KOPT-K1 (cell line): ENCODE results near the gene HUNK.
"Not testable (repeated sequence)": the region's sequence is repeated elsewhere in the genome, so short reads cannot be mapped to it uniquely, and the experiment has no call there.

Experiments used
- H3K27ac ChIP-seq: fragments of 200-600 bp; sonication (generic); 2 replicates; pipeline ENCODE4 v1.5.1; 2016; ENCODE audit warnings: antibody characterized with exemption, mild to moderate bottlenecking, low read depth, low read length; ENCODE audit not compliant: poor library complexity, severe bottlenecking
- H3K36me3 ChIP-seq: fragments of 200-600 bp; sonication (generic); 2 replicates; pipeline ENCODE4 v1.5.1; 2017; ENCODE audit warnings: antibody characterized with exemption, mild to moderate bottlenecking, low read length, moderate library complexity; ENCODE audit not compliant: insufficient read depth
- H3K9me3 ChIP-seq: fragments of 200-600 bp; sonication (generic); 2 replicates; pipeline ENCODE4 v1.5.1; 2017; ENCODE audit warnings: antibody characterized with exemption, low read length, mild to moderate bottlenecking; ENCODE audit not compliant: insufficient read depth, poor library complexity, severe bottlenecking

Gene HUNK

GRCh38 chr21:31938330-31939301, 65.8 kb downstream of the HUNK start:
- Histone ChIP-seq H3K27ac (no peak overlapping the region), H3K36me3 (no peaks in the 10 kb centered on the region), H3K9me3 (no peaks in the 10 kb centered on the region)

GRCh38 chr21:31941694-31942093, 68.9 kb downstream of the HUNK start:
- Histone ChIP-seq H3K9me3 (no peaks in the 10 kb centered on the region), H3K36me3 (no peaks in the 10 kb centered on the region), H3K27ac (no peak overlapping the region)

- no peaks in the 10 kb centered on the region for H3K9me3 ChIP-seq
- no peak overlapping the region for H3K27ac ChIP-seq
- H3K36me3 ChIP-seq = no peaks in the 10 kb centered on the region
Observed at GRCh38 chr21:31943561-31943960, 70.7 kb downstream of the HUNK start.

- Histone ChIP-seq H3K9me3 (no peaks in the 10 kb centered on the region), H3K27ac (no peak overlapping the region), H3K36me3 (no peaks in the 10 kb centered on the region)
Observed at GRCh38 chr21:31945141-31945540, 72.3 kb downstream of the HUNK start.

GRCh38 chr21:31945546-31945945, 72.7 kb downstream of the HUNK start:
- Histone ChIP-seq H3K27ac (no peak overlapping the region), H3K9me3 (no peaks in the 10 kb centered on the region), H3K36me3 (no peaks in the 10 kb centered on the region)

GRCh38 chr21:31946231-31946630, 73.4 kb downstream of the HUNK start:
- Histone ChIP-seq H3K9me3 (no peaks in the 10 kb centered on the region), H3K36me3 (no peaks in the 10 kb centered on the region), H3K27ac (no peak overlapping the region)

GRCh38 chr21:31946876-31947550, 74.2 kb downstream of the HUNK start:
- H3K36me3 ChIP-seq, H3K27ac ChIP-seq, H3K9me3 ChIP-seq: not testable (repeated sequence)

GRCh38 chr21:31948676-31949075, 75.9 kb downstream of the HUNK start:
- Histone ChIP-seq H3K36me3 (no peaks in the 10 kb centered on the region), H3K27ac (no peak overlapping the region)

GRCh38 chr21:31952828-31953227, 80.0 kb downstream of the HUNK start:
- H3K36me3 ChIP-seq = no peaks in the 10 kb centered on the region
- H3K9me3 ChIP-seq = no peaks in the 10 kb centered on the region
- H3K27ac ChIP-seq = no peak overlapping the region

More at GRCh38 chr21:31948676-31949075, 75.9 kb downstream of the HUNK start:
- H3K9me3 ChIP-seq = no peaks in the 10 kb centered on the region

- Histone ChIP-seq H3K27ac (no peak overlapping the region), H3K36me3 (no peaks in the 10 kb centered on the region), H3K9me3 (no peaks in the 10 kb centered on the region)
Observed at GRCh38 chr21:31957631-31958030, 84.8 kb downstream of the HUNK start.

GRCh38 chr21:31959881-31960280, 87.1 kb downstream of the HUNK start:
- no peaks in the 10 kb centered on the region for H3K36me3 ChIP-seq

GRCh38 chr21:31961027-31961426, 88.2 kb downstream of the HUNK start:
- Histone ChIP-seq H3K36me3 (no peaks in the 10 kb centered on the region), H3K27ac (no peak overlapping the region), H3K9me3 (no peaks in the 10 kb centered on the region)

More at GRCh38 chr21:31959881-31960280, 87.1 kb downstream of the HUNK start:
- Histone ChIP-seq H3K9me3 (no peaks in the 10 kb centered on the region), H3K27ac (no peak overlapping the region)

GRCh38 chr21:31961704-31962103, 88.9 kb downstream of the HUNK start:
- Histone ChIP-seq H3K36me3 (no peaks in the 10 kb centered on the region), H3K9me3 (no peaks in the 10 kb centered on the region), H3K27ac (no peak overlapping the region)

GRCh38 chr21:31964692-31965091, 91.9 kb downstream of the HUNK start:
- Histone ChIP-seq H3K36me3 (no peaks in the 10 kb centered on the region), H3K9me3 (no peaks in the 10 kb centered on the region), H3K27ac (no peak overlapping the region)

GRCh38 chr21:31967334-31967733, 94.5 kb downstream of the HUNK start:
- Histone ChIP-seq H3K27ac (no peak overlapping the region), H3K36me3 (no peaks in the 10 kb centered on the region), H3K9me3 (no peaks in the 10 kb centered on the region)
